Measurements from ENCODE around the gene PPP1R15A.
A peak's percentile ranks its signal among the peaks of the same experiment; 100 is the strongest.
"Not testable (repeated sequence)": the region's sequence is repeated elsewhere in the genome, so short reads cannot be mapped to it uniquely, and the experiment has no call there.

The PPP1R15A gene

DNA sequence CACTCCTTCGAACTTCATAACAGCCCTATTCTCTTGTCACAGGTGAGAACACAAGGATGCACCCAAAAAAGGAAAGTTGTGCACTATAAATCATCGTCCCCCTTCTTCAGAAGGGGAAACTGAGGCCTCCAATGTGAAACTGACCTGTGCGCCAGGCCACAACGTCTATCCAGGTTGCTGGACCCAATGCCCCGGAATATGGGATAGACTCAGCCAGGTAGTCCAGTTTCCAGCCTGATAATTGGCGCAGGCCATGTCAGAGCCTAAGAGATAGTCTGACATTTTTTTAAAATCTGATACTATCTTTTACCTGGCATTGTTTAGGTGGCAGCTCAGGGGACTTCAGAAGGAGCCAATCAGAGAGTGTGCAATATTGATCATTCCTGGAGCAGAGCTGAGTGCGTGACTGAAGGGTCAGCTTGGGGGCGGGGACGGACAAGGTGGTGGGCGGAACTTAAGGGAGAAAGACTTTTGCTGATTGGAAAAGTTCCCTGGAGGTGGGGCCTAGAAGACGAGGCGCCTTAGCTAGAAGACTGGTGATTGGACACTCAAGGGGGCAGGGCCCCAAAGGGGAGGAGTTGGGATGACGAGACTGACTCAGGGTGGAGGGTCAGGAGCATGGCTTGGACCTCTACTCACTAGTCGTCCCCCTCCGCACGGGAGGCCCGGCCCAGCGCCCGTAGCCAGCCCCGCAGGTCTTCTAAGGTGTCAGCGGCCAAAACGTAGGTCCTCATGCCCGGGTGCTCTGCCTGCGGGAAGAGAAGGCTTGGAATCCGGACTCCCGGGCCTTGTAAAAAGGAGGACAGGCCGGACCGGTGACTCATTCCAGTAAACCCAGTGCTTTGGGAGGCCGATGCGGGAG, 12.3 kb upstream of the PPP1R15A start:
- DNase-seq = no peak

DNA sequence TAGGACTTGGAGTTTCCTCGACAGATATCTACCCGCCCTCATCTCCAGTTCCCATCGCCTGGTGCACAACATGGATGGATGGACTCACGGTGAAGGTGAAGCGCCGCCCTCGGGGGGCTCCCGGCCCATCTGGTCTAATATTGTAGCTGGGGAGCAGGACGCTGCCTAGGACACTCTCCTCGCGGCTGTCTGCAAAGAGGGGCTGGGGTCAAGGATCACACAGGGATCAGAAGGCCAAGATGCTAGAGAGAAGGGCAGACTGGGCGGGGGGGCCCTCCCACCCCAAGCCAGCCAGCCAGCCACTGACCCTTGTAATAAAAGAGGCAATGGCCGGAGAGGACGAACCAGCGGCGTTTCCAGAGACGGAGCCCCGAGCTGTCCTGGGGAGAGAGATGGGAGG, 10.9 kb upstream of the PPP1R15A start:
- DNase-seq = no peak

GRCh38 chr19:48862827-48863226, 9.4 kb upstream of the PPP1R15A start:
- no peak for DNase-seq

GRCh38 chr19:48866692-48867091, 5.5 kb upstream of the PPP1R15A start:
- no peak for DNase-seq

- no peak for DNase-seq
These were observed 5.0 kb upstream of the PPP1R15A start for GRCh38 chr19:48867123-48867745.

GRCh38 chr19:48867746-48868113, 4.5 kb upstream of the PPP1R15A start:
- no peak for DNase-seq

DNA sequence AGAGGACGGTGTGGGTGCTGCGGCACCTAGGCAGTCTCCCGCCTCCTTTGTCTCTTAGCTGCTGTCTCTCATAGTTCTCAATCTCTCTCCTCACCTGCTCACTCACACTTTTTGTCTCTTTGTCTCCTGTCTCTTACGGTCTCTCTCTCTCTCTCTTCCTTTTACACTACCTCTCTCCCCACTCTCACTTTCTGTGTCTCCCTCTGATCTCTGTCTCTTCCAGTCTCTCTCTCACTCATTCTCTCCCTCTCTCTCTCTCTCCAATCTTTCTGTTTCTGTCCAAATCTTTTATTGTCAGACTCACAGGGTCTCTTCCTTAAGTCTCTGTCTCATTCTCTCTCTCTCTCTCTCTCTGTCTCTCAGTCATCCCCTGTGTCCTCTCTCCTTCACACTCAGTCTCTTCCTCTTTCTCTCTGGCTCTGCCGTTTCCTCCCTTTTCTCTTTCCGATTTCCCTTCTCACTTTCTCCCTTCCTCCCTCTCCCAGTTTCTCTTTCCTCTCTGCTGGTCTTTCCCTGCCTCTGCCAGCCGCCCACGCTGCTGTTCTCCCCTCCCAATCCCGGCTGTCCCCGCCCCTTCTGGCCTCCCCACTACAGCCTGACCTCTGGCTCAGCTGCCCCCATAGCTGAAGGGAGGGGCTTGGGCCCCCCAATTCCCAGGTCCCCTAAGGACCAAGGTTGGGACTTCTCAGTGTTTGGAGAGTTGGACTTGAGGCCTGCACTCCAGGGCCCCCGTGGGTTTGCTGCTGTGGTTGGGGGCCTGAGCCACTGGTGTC, 3.9 kb upstream of the PPP1R15A start, which contains the start of gene PLEKHA4:
PLEKHA4 (minus strand) TSS at position 504 of the 773 bp plus-strand sequence. CDS start 997 bp downstream, outside the sequence.
- no peak for DNase-seq

- no peak for DNase-seq
These were observed 2.2 kb upstream of the PPP1R15A start for GRCh38 chr19:48870048-48870447.

- not testable (repeated sequence) for DNase-seq
These were observed 595 bp upstream of the PPP1R15A start for GRCh38 chr19:48871471-48872181.

DNA sequence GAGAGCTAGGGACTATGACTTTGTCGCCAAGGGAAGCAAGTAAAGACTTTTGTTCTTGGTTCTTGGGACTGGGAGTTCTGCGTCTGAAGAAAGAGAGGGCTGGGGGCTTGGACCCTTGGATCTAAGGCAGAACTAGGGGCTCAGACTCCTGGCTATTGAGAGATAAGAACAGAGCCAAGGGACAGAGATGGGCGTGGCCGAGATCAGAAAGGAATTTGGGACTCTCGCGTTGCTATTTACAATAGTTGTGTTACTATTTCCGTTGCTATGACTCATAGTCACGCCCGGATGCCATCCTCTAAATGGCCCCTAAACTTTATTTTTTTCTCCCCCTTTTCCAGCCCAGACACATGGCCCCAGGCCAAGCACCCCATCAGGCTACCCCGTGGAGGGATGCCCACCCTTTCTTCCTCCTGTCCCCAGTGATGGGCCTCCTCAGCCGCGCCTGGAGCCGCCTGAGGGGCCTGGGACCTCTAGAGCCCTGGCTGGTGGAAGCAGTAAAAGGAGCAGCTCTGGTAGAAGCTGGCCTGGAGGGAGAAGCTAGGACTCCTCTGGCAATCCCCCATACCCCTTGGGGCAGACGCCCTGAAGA, 759 bp downstream of the PPP1R15A start:
- DNase-seq = peak; percentile 91

GRCh38 chr19:48873476-48874302, 1.5 kb downstream of the PPP1R15A start:
- DNase-seq = no peak

DNA sequence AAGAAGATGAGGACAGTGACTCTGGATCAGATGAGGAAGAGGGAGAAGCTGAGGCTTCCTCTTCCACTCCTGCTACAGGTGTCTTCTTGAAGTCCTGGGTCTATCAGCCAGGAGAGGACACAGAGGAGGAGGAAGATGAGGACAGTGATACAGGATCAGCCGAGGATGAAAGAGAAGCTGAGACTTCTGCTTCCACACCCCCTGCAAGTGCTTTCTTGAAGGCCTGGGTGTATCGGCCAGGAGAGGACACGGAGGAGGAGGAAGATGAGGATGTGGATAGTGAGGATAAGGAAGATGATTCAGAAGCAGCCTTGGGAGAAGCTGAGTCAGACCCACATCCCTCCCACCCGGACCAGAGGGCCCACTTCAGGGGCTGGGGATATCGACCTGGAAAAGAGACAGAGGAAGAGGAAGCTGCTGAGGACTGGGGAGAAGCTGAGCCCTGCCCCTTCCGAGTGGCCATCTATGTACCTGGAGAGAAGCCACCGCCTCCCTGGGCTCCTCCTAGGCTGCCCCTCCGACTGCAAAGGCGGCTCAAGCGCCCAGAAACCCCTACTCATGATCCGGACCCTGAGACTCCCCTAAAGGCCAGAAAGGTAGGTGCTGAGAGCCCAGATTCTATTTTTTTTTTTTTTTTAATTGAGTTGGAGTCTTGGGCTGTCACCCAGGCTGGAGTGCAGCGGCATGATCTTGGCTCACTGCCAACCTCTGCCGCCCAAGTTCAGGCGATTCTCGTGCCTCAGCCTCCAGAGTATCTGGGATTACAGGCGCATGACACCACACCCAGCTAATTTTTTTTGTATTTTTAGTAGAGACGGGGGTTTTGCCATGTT, 2.3 kb downstream of the PPP1R15A start:
- no peak for DNase-seq

DNA sequence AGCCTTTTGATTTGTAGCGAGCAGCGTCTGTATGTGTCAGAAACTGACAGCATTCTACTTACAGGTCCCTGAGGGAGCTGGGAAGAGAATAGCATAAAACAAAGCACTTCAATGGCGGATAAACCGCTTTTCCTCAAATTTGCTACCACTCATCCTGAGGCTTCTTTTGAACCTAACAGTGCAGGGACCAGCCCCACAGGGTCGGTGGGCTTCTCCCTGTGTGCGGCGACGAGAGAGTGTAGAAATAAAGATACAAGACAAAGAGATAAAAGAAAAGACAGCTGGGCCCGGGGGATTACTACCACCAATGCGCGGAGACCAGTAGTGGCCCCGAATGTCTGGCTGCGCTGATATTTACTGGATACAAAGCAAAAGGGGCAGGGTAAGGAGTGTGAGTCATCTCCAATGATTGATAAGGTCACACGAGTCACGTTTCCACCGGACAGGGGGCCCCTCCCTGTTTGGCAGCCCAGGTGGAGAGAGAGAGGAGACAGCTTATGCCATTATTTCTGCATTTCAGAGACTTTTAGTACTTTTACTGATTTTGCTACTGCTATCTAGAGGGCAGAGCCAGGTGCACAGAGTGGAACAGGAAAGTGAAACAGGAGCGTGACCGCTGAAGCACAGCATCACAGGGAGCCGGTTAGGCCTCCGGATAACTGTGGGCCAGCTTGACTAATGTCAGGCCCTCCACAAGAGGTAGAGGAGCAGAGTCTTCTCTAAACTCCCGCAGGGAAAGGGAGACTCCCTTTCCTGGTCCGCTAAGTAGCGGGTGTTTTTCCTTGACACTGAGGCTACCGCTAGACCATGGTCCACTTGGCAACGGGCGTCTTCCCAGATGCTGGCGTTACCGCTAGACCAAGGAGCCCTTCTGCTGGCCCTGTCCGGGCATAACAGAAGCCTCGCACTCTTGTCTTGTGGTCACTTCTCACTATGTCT, 4.1 kb downstream of the PPP1R15A start:
- DNase-seq = peak; percentile 63

DNA sequence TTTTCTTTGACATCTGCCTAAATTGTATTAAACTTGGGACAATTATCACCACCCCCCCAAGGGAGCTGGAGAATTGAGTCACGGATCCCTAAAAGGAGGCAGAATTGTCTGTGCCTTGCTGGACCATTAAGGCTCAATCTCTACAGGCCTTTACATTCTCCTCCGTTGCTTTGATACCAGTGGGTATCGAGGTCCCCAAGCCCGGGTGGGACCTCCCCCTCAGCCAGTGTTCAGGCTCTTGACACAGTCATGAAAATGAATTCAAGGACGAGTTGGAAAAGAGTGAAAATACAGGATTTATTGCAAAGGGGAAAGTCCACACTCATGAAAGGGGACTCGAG, 5.6 kb downstream of the PPP1R15A start:
- no peak for DNase-seq

DNA sequence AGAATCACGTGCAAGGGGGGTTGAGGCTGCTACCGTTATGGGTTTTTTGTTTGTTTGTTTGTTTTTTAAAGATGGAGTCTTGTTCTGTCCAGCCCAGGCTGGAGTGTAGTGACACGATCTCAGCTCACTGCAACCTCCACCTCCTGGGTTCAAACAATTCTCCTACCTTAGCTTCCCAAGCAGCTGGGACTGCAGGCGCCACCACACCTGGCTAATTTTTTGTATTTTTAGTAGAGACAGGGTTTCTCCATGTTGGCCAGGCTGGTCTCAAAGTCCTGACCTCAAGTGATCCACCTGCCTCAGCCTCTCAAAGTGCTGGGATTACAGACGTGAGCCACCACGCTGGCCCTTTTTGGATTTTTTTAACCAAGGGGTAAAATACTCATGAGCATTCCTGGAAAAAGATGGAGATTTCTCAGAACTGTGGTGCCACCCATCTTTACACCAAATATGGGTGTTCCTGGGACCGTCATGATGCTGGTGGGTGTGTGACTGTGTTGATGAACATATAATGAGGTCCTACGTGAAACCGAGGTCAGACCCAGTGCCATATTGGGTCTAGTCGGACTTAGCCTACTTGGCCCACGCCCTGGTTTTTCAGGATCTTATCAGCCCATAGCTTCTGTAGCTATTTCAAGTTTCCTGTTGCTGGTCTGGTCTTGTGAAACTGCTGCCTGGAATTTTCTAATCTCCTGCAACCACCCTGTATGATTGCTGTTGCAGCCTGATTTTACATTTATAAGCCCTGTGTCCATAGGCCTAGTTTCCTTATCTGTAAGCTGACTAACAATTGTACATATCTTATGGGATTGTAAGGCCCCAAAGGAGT, 6.2 kb downstream of the PPP1R15A start:
- no peak for DNase-seq

GRCh38 chr19:48879025-48879637, 6.9 kb downstream of the PPP1R15A start:
- DNase-seq = no peak

DNA sequence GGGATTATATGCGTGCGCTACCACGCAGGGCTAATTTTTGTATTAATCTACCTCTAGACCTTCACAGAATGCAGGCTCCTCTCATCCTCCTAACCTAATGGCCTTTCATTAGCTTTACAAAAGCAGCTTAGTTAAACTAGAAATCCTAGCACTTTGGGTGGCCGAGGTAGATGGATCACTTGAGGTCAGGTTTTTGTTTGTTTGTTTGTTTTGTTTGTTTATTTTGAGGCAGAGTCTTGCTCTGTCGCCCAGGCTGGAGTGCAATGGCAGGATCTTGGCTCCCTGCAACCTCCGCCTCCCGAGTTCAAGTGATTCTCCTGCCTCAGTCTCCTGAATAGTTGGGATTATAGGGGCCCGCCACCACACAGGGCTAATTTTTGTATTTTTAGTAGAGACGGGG, 7.5 kb downstream of the PPP1R15A start:
- DNase-seq = not testable (repeated sequence)

Measured in CD4-positive, alpha-beta T cell treated with Interleukin-4 for 4 hours (primary cell).